OCI-LY1 (cell line): ENCODE results near the gene DHX58.
A peak's percentile ranks its signal among the peaks of the same experiment; 100 is the strongest.

Experiments used
- H2AFZ ChIP-seq: fragments of 200-600 bp; sonication (generic), shearing (Covaris generic); 2 replicates; pipeline ENCODE4 v1.6.0; 2014; ENCODE audit warnings: antibody characterized with exemption, mild to moderate bottlenecking, low read length
- H3F3A ChIP-seq: fragments of 200-600 bp; sonication (generic), shearing (Covaris generic); 2 replicates; pipeline ENCODE4 v1.6.0; 2014; ENCODE audit warnings: mild to moderate bottlenecking, antibody characterized with exemption, low read length, moderate library complexity; ENCODE audit not compliant: insufficient read depth
- H3K27ac ChIP-seq: fragments of 200-600 bp; sonication (generic); 2 replicates; pipeline ENCODE4 v1.5.1; 2014; ENCODE audit warnings: low read length, mixed run types, mild to moderate bottlenecking, low read depth; ENCODE audit not compliant: poor library complexity, severe bottlenecking
- H3K27me3 ChIP-seq: fragments of 200-600 bp; sonication (generic); 2 replicates; pipeline ENCODE4 v1.6.0; 2014; ENCODE audit warnings: antibody characterized with exemption, mild to moderate bottlenecking, low read length, moderate library complexity; ENCODE audit not compliant: insufficient read depth
- H3K36me3 ChIP-seq: fragments of 200-600 bp; sonication (generic); 2 replicates; pipeline ENCODE4 v1.6.1; 2014; ENCODE audit warnings: mild to moderate bottlenecking, antibody characterized with exemption, low read length, moderate library complexity, mixed read lengths; ENCODE audit not compliant: insufficient read depth
- H3K4me1 ChIP-seq: fragments of 200-600 bp; sonication (generic); 2 replicates; pipeline ENCODE4 v1.5.1; 2014; ENCODE audit warnings: mild to moderate bottlenecking, low read length, moderate library complexity; ENCODE audit not compliant: insufficient read depth, severe bottlenecking
- H3K4me2 ChIP-seq: fragments of 200-600 bp; sonication (generic), shearing (Covaris generic); 2 replicates; pipeline ENCODE4 v1.6.1; 2014; ENCODE audit warnings: low read length
- H3K4me3 ChIP-seq: fragments of 200-600 bp; sonication (generic); 2 replicates; pipeline ENCODE4 v1.5.1; 2014; ENCODE audit warnings: low read length, low read depth, mild to moderate bottlenecking, mixed read lengths; ENCODE audit not compliant: poor library complexity, severe bottlenecking
- H3K79me2 ChIP-seq: fragments of 200-600 bp; shearing (Covaris generic); 2 replicates; pipeline ENCODE4 v1.6.1; 2016; ENCODE audit warnings: mixed run types, low read length, mixed read lengths; ENCODE audit not compliant: insufficient read depth
- H3K9ac ChIP-seq: fragments of 200-600 bp; sonication (generic), shearing (Covaris generic); 2 replicates; pipeline ENCODE4 v1.6.1; 2014; ENCODE audit warnings: mild to moderate bottlenecking, low read length, mixed read lengths
- H3K9me2 ChIP-seq: fragments of 200-600 bp; sonication (generic), shearing (Covaris generic); 2 replicates; pipeline ENCODE4 v1.6.1; 2014; ENCODE audit warnings: low read depth, mild to moderate bottlenecking, low read length, mixed read lengths
- H3K9me3 ChIP-seq: fragments of 200-600 bp; shearing (Covaris generic); 2 replicates; pipeline ENCODE4 v1.6.1; 2014; ENCODE audit warnings: low read length, mixed read lengths
- H4K20me1 ChIP-seq: fragments of 200-600 bp; sonication (generic), shearing (Covaris generic); 2 replicates; pipeline ENCODE4 v1.6.0; 2016; ENCODE audit warnings: mild to moderate bottlenecking, low read length; ENCODE audit not compliant: insufficient read depth
- EZH2 ChIP-seq: fragments of 200-600 bp; sonication (generic), shearing (Covaris generic); IDR thresholded peaks from 2 replicates; pipeline ENCODE4 v1.8.0; 2017; ENCODE audit warnings: borderline replicate concordance, mixed run types, mild to moderate bottlenecking, antibody characterized with exemption, low read length, moderate library complexity, mixed read lengths
- TF ChIP-seq, protein P1 (sequence below): fragments of 200-600 bp; sonication (generic), shearing (Covaris generic); IDR thresholded peaks from 2 replicates; pipeline ENCODE4 v1.5.1; 2017; ENCODE audit warnings: mild to moderate bottlenecking, antibody characterized with exemption, low read length, moderate library complexity, mixed read lengths

The DHX58 gene

DNA sequence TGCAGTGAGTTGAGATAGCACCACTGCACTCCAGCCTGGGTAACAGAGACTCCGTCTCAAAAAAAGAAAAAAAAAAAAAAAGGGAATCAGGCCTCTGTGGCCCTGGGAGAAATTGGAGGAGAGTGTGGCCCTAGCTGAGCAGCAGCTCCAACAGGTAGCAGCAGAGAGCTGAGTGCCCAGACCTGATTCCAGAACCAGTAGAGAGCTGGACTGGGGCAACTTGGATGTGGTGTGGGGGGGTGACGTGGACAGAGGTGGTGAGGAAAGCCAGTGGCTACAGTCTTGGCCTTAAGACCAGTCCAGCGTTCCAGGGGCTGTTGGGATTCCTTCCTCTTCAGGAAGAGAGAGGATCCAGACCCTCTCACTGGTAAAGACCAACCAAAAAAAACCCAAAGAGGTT is 11.7 kb upstream of the DHX58 start:
- H3K4me3 ChIP-seq = no peak overlapping the region
- H3K36me3 ChIP-seq = peaks cover 46% of the 10 kb centered on the region
- 0 out of 2 replicates have a peak, but pooled peaks cover 4% of the 10 kb centered on the region for H3F3A ChIP-seq
- no peaks in the 10 kb centered on the region for H3K79me2 ChIP-seq
- H4K20me1 ChIP-seq = no peaks in the 10 kb centered on the region
- H3K9me2 ChIP-seq = no peaks in the 10 kb centered on the region
- peaks cover 20% of the 10 kb centered on the region for H3K4me1 ChIP-seq
- no peaks in the 10 kb centered on the region for H3K27me3 ChIP-seq
- TF ChIP-seq EZH2 = no peak
- TF ChIP-seq, protein P1, sequence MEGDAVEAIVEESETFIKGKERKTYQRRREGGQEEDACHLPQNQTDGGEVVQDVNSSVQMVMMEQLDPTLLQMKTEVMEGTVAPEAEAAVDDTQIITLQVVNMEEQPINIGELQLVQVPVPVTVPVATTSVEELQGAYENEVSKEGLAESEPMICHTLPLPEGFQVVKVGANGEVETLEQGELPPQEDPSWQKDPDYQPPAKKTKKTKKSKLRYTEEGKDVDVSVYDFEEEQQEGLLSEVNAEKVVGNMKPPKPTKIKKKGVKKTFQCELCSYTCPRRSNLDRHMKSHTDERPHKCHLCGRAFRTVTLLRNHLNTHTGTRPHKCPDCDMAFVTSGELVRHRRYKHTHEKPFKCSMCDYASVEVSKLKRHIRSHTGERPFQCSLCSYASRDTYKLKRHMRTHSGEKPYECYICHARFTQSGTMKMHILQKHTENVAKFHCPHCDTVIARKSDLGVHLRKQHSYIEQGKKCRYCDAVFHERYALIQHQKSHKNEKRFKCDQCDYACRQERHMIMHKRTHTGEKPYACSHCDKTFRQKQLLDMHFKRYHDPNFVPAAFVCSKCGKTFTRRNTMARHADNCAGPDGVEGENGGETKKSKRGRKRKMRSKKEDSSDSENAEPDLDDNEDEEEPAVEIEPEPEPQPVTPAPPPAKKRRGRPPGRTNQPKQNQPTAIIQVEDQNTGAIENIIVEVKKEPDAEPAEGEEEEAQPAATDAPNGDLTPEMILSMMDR = no peak
- no peak overlapping the region for H3K9ac ChIP-seq
- no peak overlapping the region for H3K4me2 ChIP-seq
- H2AFZ ChIP-seq = no peak overlapping the region
- H3K27ac ChIP-seq = no peak overlapping the region
- no peaks in the 10 kb centered on the region for H3K9me3 ChIP-seq

DNA sequence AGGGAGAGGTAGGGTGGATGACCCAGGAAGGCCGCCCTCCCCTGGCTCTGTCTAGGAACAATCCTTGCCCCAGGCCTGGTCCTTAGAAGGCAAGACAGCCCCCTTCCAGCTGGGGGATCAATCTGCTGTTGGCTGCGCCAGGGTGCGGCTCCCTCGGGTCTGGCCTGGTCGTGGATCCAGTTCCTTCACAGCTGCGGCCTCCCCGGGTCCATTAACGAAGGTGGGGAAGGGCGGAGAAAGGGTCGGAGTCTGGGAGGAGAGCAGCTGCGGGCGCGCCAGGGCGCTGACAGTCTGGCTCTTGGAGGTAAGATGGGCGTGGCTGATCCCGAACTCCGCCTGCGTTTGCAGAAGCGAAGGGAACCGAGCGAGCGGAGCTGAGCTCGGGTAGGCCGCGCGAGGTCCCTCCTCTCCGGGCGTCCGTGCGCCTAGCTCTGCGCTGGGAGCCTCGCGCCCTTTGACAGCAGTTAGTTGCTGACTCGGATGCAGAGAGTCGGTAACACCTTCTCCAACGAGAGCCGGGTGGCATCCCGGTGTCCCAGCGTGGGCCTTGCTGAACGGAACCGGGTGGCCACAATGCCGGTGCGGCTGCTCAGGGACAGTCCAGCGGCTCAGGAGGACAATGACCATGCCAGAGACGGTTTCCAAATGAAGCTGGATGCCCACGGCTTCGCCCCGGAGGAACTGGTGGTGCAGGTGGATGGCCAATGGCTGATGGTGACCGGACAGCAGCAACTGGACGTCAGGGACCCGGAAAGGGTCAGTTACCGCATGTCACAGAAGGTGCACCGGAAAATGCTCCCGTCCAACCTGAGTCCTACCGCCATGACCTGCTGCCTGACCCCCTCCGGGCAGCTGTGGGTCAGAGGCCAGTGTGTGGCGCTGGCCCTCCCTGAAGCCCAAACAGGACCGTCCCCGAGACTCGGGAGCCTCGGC is 10.1 kb upstream of the DHX58 start, which contains the start of gene HSPB9:
Gene HSPB9, plus strand, starts transcription at position 434 of the 933 bp plus-strand sequence. Its CDS starts 47 bp downstream, at position 481.
- H3K27ac ChIP-seq = no peak within 1 kb of the TSS

More for the DNA sequence above, 10.1 kb upstream of the DHX58 start, which contains the start of gene HSPB9:
- no peaks in the 10 kb centered on the region for H3K9me3 ChIP-seq
- H4K20me1 ChIP-seq = no peaks in the 10 kb centered on the region
- H3K36me3 ChIP-seq = peaks cover 40% of the 10 kb centered on the region
- no peak within 1 kb of the TSS; the same call in 1 of the 2 replicates for H3K9ac ChIP-seq
- H3F3A ChIP-seq = 0 out of 2 replicates have a peak, but pooled peaks cover 4% of the 10 kb centered on the region
- H3K4me3 ChIP-seq = peak within 1 kb of the TSS; percentile 83
- peak within 1 kb of the TSS; percentile 99; the same call in 1 of the 2 replicates for H3K4me2 ChIP-seq
- TF ChIP-seq, protein P1 = no peak
- TF ChIP-seq EZH2 = no peak
- H3K27me3 ChIP-seq = no peaks in the 10 kb centered on the region
- peaks cover 26% of the 10 kb centered on the region for H3K4me1 ChIP-seq
- H3K79me2 ChIP-seq = no peaks in the 10 kb centered on the region
- no peak within 1 kb of the TSS for H2AFZ ChIP-seq
- H3K9me2 ChIP-seq = no peaks in the 10 kb centered on the region
